Peyer's patch (tissue), 4 donors: Measurements from ENCODE around the gene RPTOR. TPM values are rescaled to one million over a fixed set of nuclear protein-coding genes. Genes with fewer than 3 reads are reported as not detected.

Experiments used
- DNase-seq, 3 donors: peaks; one replicate each; pipeline ENCODE4 v3.0.0-alpha.2; 2017 to 2019
- H3K27ac ChIP-seq, 4 donors: fragments of 200-600 bp; sonication (generic); one replicate each; pipeline ENCODE4 v1.5.1; 2016 to 2019
- H3K27me3 ChIP-seq, 2 donors: fragments of 200-600 bp; sonication (generic); one replicate each; pipeline ENCODE4 v1.5.1; 2019
- H3K36me3 ChIP-seq, 3 donors: fragments of 200-600 bp; sonication (generic); one replicate each; pipeline ENCODE4 v1.5.1; 2016 to 2019
- H3K4me1 ChIP-seq, 4 donors: fragments of 200-600 bp; sonication (generic); one replicate each; pipeline ENCODE4 v1.5.1; 2016 to 2019
- H3K4me3 ChIP-seq, 4 donors: fragments of 200-600 bp; sonication (generic); 1 replicate in 3 of 4; 2 replicates in 1 of 4; pipeline ENCODE4 v1.5.1; 2016 to 2019; ENCODE audit warnings: mild to moderate bottlenecking in 1 of 4
- H3K9me3 ChIP-seq, 4 donors: fragments of 200-600 bp; sonication (generic); one replicate each; pipeline ENCODE4 v1.5.1; 2016 to 2019; ENCODE audit warnings: mild to moderate bottlenecking in 1 of 4
- CTCF ChIP-seq, 6 experiments: fragments of 450-650 bp in 4 of 6; fragments of 200-600 bp in 2 of 6; sonication (generic) in 1 of 6; IDR thresholded peaks; one replicate each; pipeline ENCODE4 v1.5.1; 2017 to 2019; ENCODE audit warnings: antibody characterized with exemption in 6 of 6, mild to moderate bottlenecking in 3 of 6, moderate library complexity in 1 of 6
- POLR2A ChIP-seq, 2 donors: fragments of 450-650 bp; IDR thresholded peaks; one replicate each; pipeline ENCODE4 v1.5.1; 2017; ENCODE audit warnings: antibody characterized with exemption in 2 of 2, mild to moderate bottlenecking in 2 of 2, moderate library complexity in 2 of 2
- total RNA-seq, 4 donors: library from RNA; depleted of rRNA; stranded (reverse); fragments of >200 nt; gene quantifications; one replicate each; pipeline ENCODE4 v1.1.0, GENCODE V29; 2016

The RPTOR gene
- total RNA-seq, 4 donors from 2014 or later = 42.4 to 73.6 (median 64.2) TPM

- Histone ChIP-seq H3K27ac (no peak overlapping the region), H3K4me1 (peaks cover 0 to 9% (median 5%) of the 10 kb centered on the region in 4 donors), H3K9me3 (no peaks in the 10 kb centered on the region), H3K4me3 (no peak overlapping the region), H3K36me3 (no peaks in the 10 kb centered on the region), H3K27me3 (no peaks in the 10 kb centered on the region)
- TF ChIP-seq CTCF (IDR thresholded peaks at IDR 0.05) = no peak
- no peak for TF ChIP-seq POLR2A (IDR thresholded peaks at IDR 0.05)
- no peak for DNase-seq
Measured at GRCh38 chr17:80676096-80676466, 131.4 kb downstream of the RPTOR start.

- H3K36me3 ChIP-seq = no peaks in the 10 kb centered on the region
- peaks cover 0 to 8% (median 4%) of the 10 kb centered on the region in 4 donors for H3K4me1 ChIP-seq
- H3K27me3 ChIP-seq = no peaks in the 10 kb centered on the region
- no peak overlapping the region for H3K27ac ChIP-seq
- H3K9me3 ChIP-seq = no peaks in the 10 kb centered on the region
- TF ChIP-seq CTCF (IDR thresholded peaks at IDR 0.05) (no peak), POLR2A (IDR thresholded peaks at IDR 0.05) (no peak)
- no peak overlapping the region for H3K4me3 ChIP-seq
- no peak for DNase-seq
Measured at GRCh38 chr17:80676564-80676963, 131.9 kb downstream of the RPTOR start.

- Histone ChIP-seq H3K27ac (no peak overlapping the region), H3K4me3 (no peak overlapping the region), H3K36me3 (no peaks in the 10 kb centered on the region), H3K27me3 (no peaks in the 10 kb centered on the region), H3K9me3 (no peaks in the 10 kb centered on the region), H3K4me1 (peaks cover 0 to 8% (median 3%) of the 10 kb centered on the region in 4 donors)
- no peak for DNase-seq
- TF ChIP-seq POLR2A (IDR thresholded peaks at IDR 0.05) = no peak
- TF ChIP-seq CTCF (IDR thresholded peaks at IDR 0.05) = no peak
Measured at GRCh38 chr17:80677214-80677756, 132.6 kb downstream of the RPTOR start.

- H3K4me3 ChIP-seq = no peak overlapping the region
- H3K9me3 ChIP-seq = no peaks in the 10 kb centered on the region
- no peaks in the 10 kb centered on the region for H3K27me3 ChIP-seq
- TF ChIP-seq CTCF (IDR thresholded peaks at IDR 0.05) = no peak
- no peak for TF ChIP-seq POLR2A (IDR thresholded peaks at IDR 0.05)
- no peaks in the 10 kb centered on the region for H3K4me1 ChIP-seq
- DNase-seq = no peak
- no peaks in the 10 kb centered on the region for H3K36me3 ChIP-seq
- H3K27ac ChIP-seq = no peak overlapping the region
Measured at GRCh38 chr17:80679816-80680215, 135.2 kb downstream of the RPTOR start.

GRCh38 chr17:80681215-80681614 lies 136.6 kb downstream of the RPTOR start:
- Histone ChIP-seq H3K27me3 (no peaks in the 10 kb centered on the region), H3K4me1 (no peaks in the 10 kb centered on the region), H3K36me3 (no peaks in the 10 kb centered on the region), H3K4me3 (no peak overlapping the region), H3K9me3 (no peaks in the 10 kb centered on the region), H3K27ac (no peak overlapping the region)
- TF ChIP-seq POLR2A (IDR thresholded peaks at IDR 0.05) (no peak), CTCF (IDR thresholded peaks at IDR 0.05) (no peak)
- DNase-seq = no peak

GRCh38 chr17:80682372-80682771 lies 137.7 kb downstream of the RPTOR start:
- Histone ChIP-seq H3K27ac (no peak overlapping the region), H3K4me1 (no peaks in the 10 kb centered on the region), H3K36me3 (no peaks in the 10 kb centered on the region), H3K4me3 (no peak overlapping the region), H3K9me3 (no peaks in the 10 kb centered on the region), H3K27me3 (no peaks in the 10 kb centered on the region)
- TF ChIP-seq CTCF (IDR thresholded peaks at IDR 0.05) (no peak), POLR2A (IDR thresholded peaks at IDR 0.05) (no peak)
- no peak for DNase-seq
